NCI-H2196 (cell line): Measurements from ENCODE around the gene ITGA2.
"Not testable (repeated sequence)": the region's sequence is repeated elsewhere in the genome, so short reads cannot be mapped to it uniquely, and the experiment has no call there.

Experiments used
- DNase-seq: peaks from one replicate; lab custom pipeline; 2025; ENCODE audit not compliant: unreplicated experiment; lab: John Stamatoyannopoulos, UW

The ITGA2 gene

GRCh38 chr5:53092242-53092641, 103.1 kb downstream of the ITGA2 start:
- no peak for DNase-seq

- DNase-seq = no peak
These were observed 106.1 kb downstream of the ITGA2 start for GRCh38 chr5:53095217-53095616.

- peak; percentile 19 for DNase-seq
These were observed 106.9 kb downstream of the ITGA2 start for GRCh38 chr5:53095931-53096525.

- DNase-seq = no peak
These were observed 110.4 kb downstream of the ITGA2 start for GRCh38 chr5:53099546-53099945.

GRCh38 chr5:53100606-53101005, 111.5 kb downstream of the ITGA2 start:
- no peak for DNase-seq

GRCh38 chr5:53105611-53106300, 116.6 kb downstream of the ITGA2 start:
- DNase-seq = no peak

GRCh38 chr5:53109056-53109442, 119.9 kb downstream of the ITGA2 start:
- no peak for DNase-seq

- DNase-seq = peak; percentile 77
These were observed 120.4 kb downstream of the ITGA2 start, which contains the start of gene MOCS2 for GRCh38 chr5:53109443-53110127. TSS of gene MOCS2 (minus strand) at chr5:53109757. CDS start at chr5:53107174, 2,583 bp downstream.

GRCh38 chr5:53110156-53110555, 121.0 kb downstream of the ITGA2 start:
- DNase-seq = no peak

GRCh38 chr5:53111139-53111538, 122.0 kb downstream of the ITGA2 start:
- DNase-seq = no peak

GRCh38 chr5:53112307-53112706, 123.2 kb downstream of the ITGA2 start:
- DNase-seq = not testable (repeated sequence)

GRCh38 chr5:53112909-53113308, 123.8 kb downstream of the ITGA2 start:
- DNase-seq = no peak

- DNase-seq = no peak
These were observed 124.8 kb downstream of the ITGA2 start for GRCh38 chr5:53113947-53114346.

GRCh38 chr5:53114988-53115387, 125.8 kb downstream of the ITGA2 start:
- DNase-seq = no peak

- no peak for DNase-seq
These were observed 127.4 kb downstream of the ITGA2 start for GRCh38 chr5:53116597-53116996.

GRCh38 chr5:53118879-53119278, 129.7 kb downstream of the ITGA2 start:
- no peak for DNase-seq

GRCh38 chr5:53120165-53120564, 131.0 kb downstream of the ITGA2 start:
- no peak for DNase-seq

GRCh38 chr5:53123702-53124101, 134.6 kb downstream of the ITGA2 start:
- DNase-seq = no peak

- DNase-seq = no peak
These were observed 137.4 kb downstream of the ITGA2 start for GRCh38 chr5:53126521-53126920.

GRCh38 chr5:53127107-53127506, 138.0 kb downstream of the ITGA2 start:
- no peak for DNase-seq

GRCh38 chr5:53128481-53128880, 139.3 kb downstream of the ITGA2 start:
- DNase-seq = no peak

- no peak for DNase-seq
These were observed 141.1 kb downstream of the ITGA2 start for GRCh38 chr5:53130266-53130665.
